NK-92 (cell line): ENCODE data around the gene CYP17A1.
"Not testable (repeated sequence)": the region's sequence is repeated elsewhere in the genome, so short reads cannot be mapped to it uniquely, and the experiment has no call there.

Experiments used
- DNase-seq: peaks from one replicate; lab custom pipeline; 2025; ENCODE audit not compliant: unreplicated experiment; lab: John Stamatoyannopoulos, UW

CYP17A1 gene, protein sequence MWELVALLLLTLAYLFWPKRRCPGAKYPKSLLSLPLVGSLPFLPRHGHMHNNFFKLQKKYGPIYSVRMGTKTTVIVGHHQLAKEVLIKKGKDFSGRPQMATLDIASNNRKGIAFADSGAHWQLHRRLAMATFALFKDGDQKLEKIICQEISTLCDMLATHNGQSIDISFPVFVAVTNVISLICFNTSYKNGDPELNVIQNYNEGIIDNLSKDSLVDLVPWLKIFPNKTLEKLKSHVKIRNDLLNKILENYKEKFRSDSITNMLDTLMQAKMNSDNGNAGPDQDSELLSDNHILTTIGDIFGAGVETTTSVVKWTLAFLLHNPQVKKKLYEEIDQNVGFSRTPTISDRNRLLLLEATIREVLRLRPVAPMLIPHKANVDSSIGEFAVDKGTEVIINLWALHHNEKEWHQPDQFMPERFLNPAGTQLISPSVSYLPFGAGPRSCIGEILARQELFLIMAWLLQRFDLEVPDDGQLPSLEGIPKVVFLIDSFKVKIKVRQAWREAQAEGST

DNA sequence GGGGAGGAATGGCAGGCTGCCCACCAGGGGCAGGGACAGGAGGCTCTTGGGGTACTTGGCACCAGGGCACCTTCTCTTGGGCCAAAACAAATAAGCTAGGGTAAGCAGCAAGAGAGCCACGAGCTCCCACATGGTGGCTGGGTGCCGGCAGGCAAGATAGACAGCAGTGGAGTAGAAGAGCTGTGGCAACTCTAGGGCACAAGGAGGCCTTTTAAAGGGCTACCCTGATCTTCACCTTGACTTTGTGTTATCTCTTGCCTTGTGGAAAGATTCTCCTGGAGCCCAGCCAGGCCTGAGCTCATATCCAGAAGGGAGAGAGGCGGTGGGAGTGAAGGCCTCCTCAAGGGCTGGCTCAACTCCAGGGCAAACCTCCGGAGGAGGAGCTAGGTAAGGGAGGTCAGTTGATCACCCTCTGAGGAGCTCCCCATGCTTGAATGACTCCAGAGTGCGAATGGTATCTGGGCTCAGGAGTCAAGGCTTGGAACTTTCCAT lies at the start of gene CYP17A1:
Gene CYP17A1, minus strand, starts transcription at position 184 of the 492 bp plus-strand sequence. Its CDS starts 52 bp downstream, at position 132.
- no peak for DNase-seq

DNA sequence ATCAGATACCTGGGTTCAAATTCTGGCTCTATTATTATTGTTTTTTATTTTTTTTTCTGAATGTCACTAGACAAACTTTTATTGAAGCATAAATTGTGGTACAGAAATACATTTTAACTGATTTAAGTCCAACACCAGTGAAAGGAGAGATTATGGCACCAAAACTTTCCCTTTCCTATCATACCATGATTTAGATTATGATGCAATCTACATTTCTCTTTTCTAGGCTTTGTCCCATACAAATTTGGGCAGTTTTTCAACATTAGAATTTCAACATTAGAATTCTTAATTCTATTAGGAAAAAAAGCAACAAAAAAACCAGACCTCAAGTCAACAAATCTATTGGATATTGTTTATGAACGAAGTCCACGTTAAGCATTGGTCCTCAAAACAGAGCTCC lies 43.0 kb upstream of the CYP17A1 start:
- no peak for DNase-seq

DNA sequence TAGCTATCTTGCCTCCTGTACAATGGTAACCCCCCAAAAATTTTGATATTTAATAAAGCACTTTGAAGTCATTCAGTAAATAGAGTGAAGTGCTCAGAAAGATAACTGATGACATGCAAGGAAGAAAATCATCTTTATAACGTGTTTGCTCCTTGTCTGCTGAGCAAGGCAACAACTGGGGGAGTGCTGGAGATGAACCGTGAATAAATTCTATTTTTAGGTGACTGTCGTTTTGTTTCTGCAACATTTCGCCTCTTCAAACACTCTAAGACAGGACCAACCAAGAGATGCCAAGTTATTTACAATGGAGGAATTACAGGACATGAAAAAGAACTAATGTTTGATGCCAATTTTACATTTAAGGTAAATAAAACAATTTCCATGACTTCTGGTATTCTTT lies 41.4 kb upstream of the CYP17A1 start:
- DNase-seq, result no peak

DNA sequence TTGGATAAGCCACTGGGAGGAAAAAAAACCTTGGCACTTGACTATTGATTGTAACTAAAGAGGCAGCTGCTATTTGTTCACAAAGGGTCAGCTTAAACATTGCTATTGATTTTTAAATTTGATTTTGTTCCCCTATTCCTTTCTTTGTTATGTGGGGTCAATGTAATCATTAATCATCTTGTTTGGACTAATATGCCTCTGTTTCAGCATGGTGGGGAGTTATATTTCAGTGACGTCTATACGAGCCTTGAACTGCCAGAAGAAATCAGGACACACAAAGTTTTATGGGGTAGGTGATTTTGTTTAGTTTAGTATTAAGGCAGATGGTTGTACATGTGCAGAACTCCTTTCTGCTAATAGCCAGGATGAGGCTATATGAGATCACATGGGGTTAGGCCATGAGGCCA lies 39.5 kb upstream of the CYP17A1 start:
- DNase-seq, result no peak

DNA sequence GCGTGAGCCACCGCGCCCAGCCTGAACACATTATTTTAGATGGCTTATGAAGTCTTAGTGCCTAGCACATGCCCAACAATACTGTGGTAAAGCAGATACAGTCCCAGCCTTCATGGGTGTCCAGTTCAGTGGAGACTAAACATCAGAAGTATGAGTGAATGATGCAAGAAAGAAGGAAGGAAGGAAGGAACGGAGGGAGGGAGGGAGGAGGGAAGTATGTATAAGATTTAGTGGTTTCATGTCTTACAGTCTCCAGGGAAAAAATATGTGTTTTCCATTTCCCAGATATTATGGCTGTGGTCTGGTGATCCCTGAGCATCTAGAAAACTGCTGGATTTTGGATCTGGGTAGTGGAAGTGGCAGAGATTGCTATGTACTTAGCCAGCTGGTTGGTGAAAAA lies 35.0 kb upstream of the CYP17A1 start:
- no peak for DNase-seq

DNA sequence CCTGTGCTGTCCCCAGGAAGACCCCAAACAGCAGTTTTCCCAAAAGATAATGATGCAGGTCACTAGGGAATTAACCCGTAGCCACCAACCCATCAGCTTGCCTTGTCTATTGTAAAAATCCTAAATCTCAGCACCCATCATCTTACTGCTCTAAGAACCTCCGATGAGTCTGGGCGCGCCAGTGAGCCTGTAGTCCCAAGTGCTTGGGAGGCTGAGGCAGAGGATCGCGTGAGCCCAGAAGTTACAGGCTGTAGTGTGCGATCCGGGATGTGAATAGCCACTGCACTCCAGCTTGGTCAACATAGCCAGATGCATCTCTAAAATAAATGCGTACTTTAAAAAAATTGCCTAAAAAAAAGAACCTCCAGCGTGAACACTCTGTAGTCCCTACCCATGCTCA lies 33.0 kb upstream of the CYP17A1 start:
- no peak for DNase-seq

DNA sequence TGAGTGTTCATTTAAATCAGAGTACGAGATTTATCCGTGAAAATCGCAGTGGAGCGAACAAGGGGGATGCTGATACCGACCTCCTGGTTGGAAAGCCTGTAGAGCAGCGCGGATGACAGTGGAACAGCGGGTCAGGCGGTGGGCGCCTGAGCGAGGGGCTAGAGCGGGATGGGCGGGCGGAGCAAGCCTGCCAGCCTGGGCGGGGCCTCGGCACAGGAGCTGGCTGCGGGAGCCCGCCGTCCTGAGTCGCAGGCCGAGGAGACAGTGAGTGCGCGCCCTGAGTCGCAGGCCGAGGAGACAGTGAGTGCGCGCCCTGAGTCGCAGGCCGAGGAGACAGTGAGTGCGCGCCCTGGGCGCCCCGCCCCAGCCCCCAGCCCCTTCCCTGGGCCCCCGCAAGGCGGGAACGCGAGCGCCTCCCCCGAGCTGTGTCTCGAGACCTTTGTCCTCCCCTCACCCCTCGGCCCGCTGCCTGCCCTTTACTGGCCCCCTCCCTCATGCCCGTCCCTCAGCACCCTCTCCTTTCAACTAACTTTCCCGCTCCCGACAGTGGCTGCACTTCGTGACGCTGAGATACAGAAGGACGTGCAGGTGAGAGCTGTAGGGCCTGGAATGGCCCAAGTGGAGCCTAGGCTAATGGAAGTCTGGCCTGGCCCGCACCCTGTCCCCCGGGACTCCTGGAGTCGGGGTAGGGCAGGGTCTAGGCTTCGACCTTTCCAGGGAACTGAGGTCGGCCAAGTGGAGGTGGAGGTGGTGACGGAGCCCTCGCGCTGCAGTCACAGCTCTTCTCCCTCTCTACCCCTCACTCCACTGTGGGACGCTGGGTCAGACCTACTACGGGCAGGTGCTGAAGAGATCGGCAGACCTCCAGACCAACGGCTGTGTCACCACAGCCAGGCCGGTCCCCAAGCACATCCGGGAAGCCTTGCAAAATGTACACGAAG lies 32.3 kb upstream of the CYP17A1 start, which contains the start of gene AS3MT:
Gene AS3MT, plus strand, starts transcription at position 213 of the 941 bp plus-strand sequence. Its CDS starts 123 bp downstream, at position 336.
- no peak for DNase-seq

DNA sequence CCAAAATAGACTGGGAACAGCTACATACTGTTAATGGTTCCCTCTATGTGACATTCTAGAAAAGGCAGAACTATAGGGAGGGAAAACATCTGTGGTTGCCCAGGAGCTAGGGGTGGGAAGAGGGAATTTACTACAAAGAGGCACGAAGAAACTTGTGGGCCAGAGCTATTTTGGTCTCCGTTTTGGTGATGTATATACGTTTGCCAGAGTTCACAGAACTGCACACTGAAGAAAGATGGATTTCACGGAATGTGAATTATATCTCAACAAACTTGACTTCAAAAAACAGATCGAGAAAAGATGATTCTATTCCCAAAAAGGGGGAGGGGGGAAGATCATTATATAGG lies 31.7 kb upstream of the CYP17A1 start:
- DNase-seq, result no peak

DNA sequence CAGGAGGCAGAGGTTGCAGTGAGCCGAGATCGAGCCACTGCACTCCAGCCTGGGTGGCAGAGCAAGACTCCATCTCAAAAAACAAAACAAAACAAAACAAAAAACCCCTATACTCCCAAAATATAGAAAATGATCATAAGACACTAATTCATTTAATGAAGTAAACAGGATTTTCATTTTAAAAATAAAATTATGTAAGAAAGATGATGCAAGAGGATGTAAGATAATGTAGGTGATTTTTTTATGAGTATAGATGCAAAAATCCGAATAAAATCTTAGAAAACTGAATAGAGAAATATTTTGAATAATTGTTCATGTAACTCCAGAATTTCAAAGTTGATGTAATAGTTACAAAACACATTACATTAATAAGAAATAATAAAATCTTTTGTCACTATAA lies 28.4 kb upstream of the CYP17A1 start:
- no peak for DNase-seq

DNA sequence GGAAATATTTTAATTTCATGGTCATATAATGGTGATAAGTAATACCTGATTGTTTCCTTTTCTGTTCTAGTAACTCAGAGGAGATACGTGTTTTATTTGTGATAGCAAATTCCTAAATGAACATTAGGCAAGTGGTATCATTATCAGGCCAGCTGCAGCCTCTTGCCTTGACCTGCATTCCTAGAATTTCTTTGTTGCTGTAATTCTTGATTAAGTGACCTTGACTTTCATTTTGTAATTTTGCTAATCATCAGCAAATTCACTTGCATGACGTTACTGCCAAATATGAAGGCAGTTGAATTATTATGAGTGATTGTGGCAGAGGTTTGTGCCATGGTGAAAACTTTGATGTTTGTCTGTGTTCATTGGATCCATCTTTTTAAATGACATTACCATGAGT lies 26.4 kb upstream of the CYP17A1 start:
- no peak for DNase-seq

DNA sequence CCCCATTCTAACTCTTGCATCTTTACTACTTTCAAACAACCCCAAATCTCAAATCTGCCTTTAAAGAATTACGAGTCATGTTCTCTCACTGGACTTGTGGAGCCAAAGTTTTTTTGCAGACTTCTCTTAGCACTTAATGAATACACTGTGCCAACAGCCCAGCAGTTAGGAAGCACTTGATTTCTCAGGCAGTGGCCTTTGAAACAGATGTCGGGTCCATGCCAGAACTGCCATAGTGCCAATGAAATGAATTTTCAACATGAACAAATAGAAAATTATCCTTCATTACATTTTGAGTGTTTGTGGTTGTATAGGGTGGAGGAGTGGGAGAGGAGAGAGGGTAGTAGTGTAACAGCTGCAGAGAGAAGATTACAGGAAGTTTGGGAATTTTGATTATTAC lies 22.7 kb upstream of the CYP17A1 start:
- no peak for DNase-seq

DNA sequence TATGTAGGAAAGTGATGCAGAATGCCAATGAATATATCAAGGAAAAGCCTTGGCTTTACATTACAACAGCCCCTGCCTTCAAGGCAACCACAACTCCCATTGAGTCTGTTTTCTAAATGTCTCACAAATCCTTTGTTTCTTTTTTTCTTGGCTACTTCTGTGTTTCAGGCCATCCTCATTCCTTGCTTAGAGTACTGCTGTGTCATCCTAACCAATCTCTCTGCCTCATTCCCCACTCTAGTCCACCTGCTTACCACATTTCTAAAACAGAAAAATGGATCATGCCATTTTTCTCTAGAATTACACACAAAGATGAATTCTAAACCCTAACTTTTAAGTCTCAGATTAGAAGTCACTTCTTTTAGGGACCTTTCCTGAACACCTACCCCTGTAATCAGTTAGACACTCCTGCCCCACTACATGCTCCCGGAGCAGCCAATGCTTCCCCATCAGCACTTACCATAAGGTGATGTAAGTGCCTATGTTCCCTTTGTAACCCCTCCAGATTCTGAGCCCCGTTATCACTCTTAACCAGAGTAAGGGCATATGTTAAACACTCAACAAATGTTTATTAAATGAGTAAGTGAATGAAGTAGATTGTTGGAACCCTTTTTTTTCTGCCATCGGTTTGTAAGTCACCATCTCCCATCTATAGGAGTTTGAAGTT lies 19.7 kb upstream of the CYP17A1 start:
- DNase-seq, result no peak

DNA sequence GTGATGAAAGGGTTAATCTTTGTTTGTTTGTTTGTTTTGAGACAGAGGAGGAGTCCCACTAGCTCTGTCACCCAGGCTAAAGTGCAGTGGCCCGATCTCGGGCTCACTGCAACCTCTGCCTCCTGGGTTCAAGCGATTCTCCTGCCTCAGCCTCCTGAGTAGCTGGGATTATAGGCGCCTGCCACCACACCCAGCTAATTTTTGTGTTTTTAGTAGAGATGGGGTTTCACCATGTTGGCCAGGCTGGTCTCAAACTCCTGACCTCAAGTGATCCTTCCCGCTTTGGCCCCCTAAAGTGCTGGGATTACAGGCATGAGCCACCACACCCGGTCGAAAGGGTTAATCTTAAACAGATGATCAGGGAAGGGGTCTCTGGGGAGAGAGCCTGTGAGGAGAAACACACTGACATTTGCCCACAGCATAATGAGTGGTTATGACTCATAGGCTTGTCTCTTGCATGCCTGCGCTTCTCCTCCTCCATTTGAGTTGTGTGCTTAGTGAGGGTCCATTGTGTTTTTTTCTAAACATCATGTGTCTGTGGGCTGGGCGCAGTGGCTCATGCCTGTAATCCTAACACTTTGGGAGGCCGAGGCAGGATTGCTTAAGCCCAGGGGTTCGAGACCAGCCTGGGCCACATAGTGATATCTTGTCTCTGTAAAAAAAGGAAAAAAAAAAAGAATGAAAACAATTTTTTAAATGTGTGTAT lies 18.7 kb upstream of the CYP17A1 start:
- DNase-seq, result not testable (repeated sequence)

DNA sequence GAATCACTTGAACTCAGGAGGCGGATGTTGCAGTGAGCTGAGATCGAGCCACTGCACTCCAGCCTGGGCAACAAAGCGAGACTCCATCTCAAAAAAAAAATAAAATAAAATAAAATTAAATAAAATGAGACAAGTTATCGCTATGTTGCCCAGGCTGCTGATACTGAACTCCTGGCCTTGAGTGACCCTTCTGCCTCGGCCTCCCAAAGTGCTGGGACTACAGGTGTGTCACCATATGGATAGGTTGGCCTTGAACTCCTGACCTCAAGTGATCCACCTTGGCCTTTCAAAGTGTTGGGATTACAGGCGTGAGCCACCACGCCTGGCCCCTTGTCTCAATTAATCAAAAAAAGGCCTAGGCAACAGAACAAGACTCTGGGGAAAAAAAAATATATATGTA lies 16.0 kb upstream of the CYP17A1 start:
- not testable (repeated sequence) for DNase-seq

DNA sequence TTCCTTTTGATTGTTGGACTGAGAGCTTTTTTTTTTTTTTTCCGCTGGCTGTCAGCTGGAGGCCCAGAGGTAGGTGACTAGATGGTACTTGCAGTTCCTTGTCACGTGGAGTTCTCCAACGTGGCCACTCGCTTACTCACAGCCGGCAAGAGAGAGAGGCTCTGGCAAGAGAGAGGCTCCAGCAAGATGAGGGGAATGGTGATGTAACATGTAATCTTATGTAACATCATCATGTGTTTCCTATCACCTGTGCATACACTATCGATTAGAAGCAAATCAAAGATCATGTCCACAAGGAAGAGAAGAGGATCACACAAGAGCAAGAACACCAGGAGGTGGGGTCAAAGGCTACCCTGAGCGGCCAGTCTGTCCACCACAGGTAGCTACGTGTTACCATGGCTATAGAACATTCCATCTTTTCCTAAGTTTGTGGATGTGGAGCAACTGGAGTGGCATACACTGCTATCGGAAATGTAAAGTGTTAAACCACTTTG lies 12.9 kb upstream of the CYP17A1 start:
- DNase-seq, result no peak

DNA sequence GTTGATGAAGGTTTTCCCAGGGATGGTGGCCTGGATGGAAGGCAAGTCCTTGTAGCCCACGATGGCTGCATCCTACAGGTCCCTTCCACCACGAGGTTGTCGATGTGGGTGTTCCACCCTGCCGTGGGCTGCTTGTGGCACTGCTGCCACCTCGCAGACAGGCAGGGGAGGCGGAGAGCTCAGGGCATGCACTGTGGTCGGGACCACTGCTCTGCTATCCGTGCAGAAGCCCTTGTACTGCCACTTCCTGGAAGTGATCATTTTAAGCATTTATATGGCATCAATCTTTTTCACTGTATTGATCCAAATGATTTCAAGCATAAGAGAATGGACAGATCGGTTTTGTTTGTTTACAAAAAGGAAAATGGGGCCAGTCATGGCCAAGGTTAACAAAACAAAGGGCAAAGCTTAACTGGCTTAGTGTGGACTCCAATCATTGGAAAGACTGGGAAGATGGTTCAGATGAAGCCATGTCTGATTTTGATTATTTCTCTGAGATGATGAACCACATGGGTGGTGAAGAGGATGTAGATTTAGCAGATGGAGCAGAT lies 8.2 kb upstream of the CYP17A1 start:
- DNase-seq, result no peak

DNA sequence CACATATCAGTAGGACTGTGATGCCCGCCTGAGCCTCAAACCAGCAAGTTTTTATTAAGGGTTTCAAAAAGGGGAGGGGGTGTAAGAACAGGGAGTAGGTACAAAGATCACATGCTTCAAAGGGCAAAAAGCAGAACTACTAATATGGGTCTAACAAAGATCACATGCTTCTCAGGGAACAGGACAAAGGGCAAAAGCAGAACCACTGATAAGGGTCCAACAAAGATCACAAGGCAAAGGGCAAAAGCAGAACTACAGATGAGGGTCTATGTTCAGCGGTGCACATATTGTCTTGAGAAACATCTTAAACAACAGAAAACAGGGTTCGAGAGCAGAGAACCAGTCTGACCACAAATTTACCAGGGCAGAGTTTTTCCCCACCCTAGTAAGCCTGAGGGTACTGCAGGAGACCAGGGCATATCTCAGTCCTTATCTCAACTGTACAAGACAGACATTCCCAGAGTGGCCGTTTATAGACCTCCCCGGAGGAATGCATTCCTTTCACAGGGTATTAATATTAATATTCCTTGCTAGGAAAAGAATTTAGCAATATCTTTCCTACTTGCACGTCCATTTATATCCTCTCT lies 7.1 kb upstream of the CYP17A1 start:
- not testable (repeated sequence) for DNase-seq

DNA sequence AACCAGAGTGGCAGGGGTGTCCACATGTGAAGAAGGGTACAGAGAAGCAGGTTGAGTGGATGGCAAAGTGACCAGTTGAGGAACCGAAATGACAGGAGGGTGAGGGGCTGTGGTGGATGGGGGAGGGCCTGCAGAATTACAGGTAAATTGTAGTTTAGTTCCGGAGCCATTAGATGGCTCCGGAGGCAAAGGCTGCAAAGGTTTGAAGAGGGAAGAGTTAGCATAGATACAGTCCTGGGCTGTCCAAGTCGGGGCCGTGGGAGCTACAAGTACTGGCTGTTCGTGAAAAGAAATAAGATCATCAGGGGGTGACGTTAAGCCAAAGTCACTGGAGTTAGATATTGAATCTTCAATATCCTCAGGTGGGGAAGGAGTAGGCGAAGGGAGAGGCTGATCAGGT lies 5.9 kb upstream of the CYP17A1 start:
- DNase-seq, result not testable (repeated sequence)

DNA sequence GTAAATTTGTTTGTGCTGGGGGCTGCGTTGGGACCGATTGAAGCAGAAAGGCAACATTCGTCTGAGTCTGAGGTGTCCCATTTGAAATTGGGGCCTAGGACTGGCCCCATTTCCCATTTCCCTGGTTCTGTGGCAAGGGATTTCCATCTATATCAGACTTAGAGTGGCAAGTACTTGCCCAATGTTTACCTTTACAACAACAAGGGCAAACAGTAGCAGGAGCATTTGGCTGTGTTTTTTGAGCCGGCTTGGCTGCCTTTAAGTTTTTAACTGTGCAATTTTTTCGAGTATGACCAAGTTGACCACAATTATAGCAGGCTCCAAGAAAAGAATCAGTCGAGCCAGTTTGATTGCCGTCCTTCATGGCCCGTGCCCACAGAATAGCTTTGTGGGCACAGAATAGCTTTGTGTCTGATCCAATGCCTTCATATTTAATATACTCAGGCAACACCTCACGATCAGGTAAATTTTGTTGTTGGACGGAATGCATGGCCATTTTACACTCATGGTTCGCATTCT lies 4.7 kb upstream of the CYP17A1 start:
- DNase-seq, result no peak
